AG09309 (cell line): ENCODE data around the gene TBC1D17.

Source experiments
- DNase-seq: peaks from one replicate; pipeline ENCODE4 v3.0.0-alpha.2; 2010; ENCODE audit warnings: low read depth
- H3K4me3 ChIP-seq: 2 replicates; pipeline ENCODE4 v1.5.1; 2011; ENCODE audit warnings: mild to moderate bottlenecking, low read depth, low read length, moderate library complexity; ENCODE audit not compliant: control insufficient read depth
- TF ChIP-seq, protein P1 (sequence below): IDR thresholded peaks from 2 replicates; pipeline ENCODE4 v1.5.1; 2011; ENCODE audit warnings: mild to moderate bottlenecking, low read depth, low read length, inconsistent platforms; ENCODE audit not compliant: insufficient read depth, control insufficient read depth; ENCODE audit errors: missing control alignments

TBC1D17 gene

DNA sequence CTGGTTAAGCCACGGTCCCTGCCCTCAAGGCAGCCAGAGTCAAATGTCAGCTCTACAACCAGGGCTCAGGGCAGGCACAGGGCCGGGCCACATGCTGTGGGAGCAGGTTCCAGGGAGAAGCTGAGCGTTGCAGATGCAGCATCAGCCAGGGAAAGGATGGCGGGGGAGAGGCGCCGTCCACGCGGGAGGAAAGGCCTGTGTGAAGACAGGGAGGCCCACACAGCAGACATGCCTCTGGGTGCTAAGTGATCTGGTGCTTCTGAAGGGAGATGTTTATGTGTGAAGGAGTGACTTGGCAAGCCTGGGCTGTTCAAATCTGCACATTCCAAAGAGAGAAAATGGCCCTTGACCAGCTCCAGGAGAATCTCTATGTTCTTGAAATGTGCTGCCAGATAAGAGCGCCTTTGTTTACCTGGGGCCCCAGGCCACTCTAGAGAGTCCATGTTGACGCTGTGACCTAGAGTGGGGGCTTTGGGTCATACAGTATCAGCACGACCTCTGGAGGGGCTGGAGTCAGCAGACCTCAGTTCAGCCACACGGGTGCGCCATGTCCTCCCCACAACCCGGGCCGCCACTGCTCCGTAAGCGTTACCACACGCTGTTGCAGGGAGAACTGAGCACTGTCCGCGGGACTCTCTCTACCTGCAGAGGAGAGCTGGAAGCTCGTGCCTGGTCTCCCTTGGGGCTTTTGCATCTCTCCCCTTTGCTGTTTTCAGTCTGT, 35.6 kb downstream of the TBC1D17 start:
- TF ChIP-seq, protein P1, sequence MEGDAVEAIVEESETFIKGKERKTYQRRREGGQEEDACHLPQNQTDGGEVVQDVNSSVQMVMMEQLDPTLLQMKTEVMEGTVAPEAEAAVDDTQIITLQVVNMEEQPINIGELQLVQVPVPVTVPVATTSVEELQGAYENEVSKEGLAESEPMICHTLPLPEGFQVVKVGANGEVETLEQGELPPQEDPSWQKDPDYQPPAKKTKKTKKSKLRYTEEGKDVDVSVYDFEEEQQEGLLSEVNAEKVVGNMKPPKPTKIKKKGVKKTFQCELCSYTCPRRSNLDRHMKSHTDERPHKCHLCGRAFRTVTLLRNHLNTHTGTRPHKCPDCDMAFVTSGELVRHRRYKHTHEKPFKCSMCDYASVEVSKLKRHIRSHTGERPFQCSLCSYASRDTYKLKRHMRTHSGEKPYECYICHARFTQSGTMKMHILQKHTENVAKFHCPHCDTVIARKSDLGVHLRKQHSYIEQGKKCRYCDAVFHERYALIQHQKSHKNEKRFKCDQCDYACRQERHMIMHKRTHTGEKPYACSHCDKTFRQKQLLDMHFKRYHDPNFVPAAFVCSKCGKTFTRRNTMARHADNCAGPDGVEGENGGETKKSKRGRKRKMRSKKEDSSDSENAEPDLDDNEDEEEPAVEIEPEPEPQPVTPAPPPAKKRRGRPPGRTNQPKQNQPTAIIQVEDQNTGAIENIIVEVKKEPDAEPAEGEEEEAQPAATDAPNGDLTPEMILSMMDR, result no peak
- no peak for DNase-seq
- H3K4me3 ChIP-seq, result no peak overlapping the region

GRCh38 chr19:49913720-49914119, 36.2 kb downstream of the TBC1D17 start:
- TF ChIP-seq, protein P1, result no peak
- no peak overlapping the region for H3K4me3 ChIP-seq
- DNase-seq, result no peak

GRCh38 chr19:49915271-49915670, 37.8 kb downstream of the TBC1D17 start:
- no peak for DNase-seq
- no peak overlapping the region for H3K4me3 ChIP-seq
- TF ChIP-seq, protein P1, result no peak

GRCh38 chr19:49916839-49917733, 39.6 kb downstream of the TBC1D17 start:
- TF ChIP-seq, protein P1, result no peak
- H3K4me3 ChIP-seq, result no peak overlapping the region
- DNase-seq, result no peak

- H3K4me3 ChIP-seq, result no peak overlapping the region
- TF ChIP-seq, protein P1, result no peak
- no peak for DNase-seq
These were observed 40.6 kb downstream of the TBC1D17 start for GRCh38 chr19:49918089-49918488.

DNA sequence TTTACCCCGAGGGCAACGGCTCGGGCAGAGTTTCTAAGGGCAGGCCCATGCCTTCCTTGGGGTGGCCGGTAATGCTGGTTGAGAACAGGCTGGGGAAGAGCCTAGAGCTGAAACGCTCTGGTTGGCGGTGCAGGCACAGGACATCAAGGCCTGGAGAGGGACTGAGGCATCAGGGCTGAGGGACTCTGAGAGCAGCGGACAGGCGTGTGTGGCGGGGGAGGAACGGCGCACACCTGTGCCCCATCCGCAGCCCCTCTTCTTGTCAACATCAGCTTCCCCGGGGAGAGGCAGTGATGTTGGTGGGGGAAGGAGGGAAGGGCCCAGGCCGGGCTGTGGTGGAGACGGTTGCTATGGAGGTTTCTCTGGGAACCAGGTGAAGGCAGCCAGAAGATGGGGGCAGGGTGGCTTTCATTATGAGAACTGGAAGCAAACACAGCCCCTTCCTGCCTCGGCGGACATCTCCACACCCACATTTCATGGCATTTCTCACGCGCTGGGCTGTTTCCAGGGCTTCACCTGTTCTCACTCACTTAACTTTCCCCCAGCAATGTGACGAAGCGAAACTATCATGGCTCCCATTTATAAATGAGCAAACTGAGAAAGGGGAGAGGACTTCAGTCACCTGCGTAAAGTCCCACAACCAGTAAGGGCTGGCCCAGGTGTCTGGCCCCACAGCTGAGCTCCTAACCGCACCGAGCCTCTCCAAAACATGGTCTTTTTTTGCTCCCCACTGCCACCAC, 43.3 kb downstream of the TBC1D17 start:
- DNase-seq, result no peak
- TF ChIP-seq, protein P1, result no peak
- H3K4me3 ChIP-seq, result no peak overlapping the region
